ENCODE data around the gene PICALM. TPM values are rescaled to one million over a fixed set of nuclear protein-coding genes. Genes with fewer than 3 reads are reported as not detected.
A peak's percentile ranks its signal among the peaks of the same experiment; 100 is the strongest.

Gene PICALM
- total and polyA plus RNA-seq, 9 of the 15 experiments (the other 6 are each of a cell fraction or from before 2014, with no cell fraction given), result 41.3 to 990 (median 309) TPM

- TF ChIP-seq, protein P1, sequence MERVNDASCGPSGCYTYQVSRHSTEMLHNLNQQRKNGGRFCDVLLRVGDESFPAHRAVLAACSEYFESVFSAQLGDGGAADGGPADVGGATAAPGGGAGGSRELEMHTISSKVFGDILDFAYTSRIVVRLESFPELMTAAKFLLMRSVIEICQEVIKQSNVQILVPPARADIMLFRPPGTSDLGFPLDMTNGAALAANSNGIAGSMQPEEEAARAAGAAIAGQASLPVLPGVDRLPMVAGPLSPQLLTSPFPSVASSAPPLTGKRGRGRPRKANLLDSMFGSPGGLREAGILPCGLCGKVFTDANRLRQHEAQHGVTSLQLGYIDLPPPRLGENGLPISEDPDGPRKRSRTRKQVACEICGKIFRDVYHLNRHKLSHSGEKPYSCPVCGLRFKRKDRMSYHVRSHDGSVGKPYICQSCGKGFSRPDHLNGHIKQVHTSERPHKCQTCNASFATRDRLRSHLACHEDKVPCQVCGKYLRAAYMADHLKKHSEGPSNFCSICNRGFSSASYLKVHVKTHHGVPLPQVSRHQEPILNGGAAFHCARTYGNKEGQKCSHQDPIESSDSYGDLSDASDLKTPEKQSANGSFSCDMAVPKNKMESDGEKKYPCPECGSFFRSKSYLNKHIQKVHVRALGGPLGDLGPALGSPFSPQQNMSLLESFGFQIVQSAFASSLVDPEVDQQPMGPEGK (CRISPR knock-in tag; IDR thresholded peaks at IDR 0.05; ENCODE audit: borderline replicate concordance), result no peak
- no peak for TF ChIP-seq SMARCB1 (IDR thresholded peaks at IDR 0.05; ENCODE audit: insufficient read length, low read depth)
- TF ChIP-seq TBP (optimal IDR thresholded peaks at IDR 0.05; ENCODE audit: low read depth, low read length), result peak; percentile 40
- TF ChIP-seq POLR2H (tag; IDR thresholded peaks at IDR 0.05; ENCODE audit: low read depth), result peak; percentile 44
- no peak for TF ChIP-seq FOSL1 (tag; conservative IDR thresholded peaks at IDR 0.05)
- TF ChIP-seq CBX5 (IDR thresholded peaks at IDR 0.05; ENCODE audit: borderline replicate concordance, low read depth), result no peak
- no peak for TF ChIP-seq RNF2 (IDR thresholded peaks at IDR 0.05)
- no peak for TF ChIP-seq TFAM (CRISPR knock-in tag; conservative IDR thresholded peaks at IDR 0.05)
- TF ChIP-seq ZNF785 (CRISPR knock-in tag; IDR thresholded peaks at IDR 0.05), result no peak
- no peak for TF ChIP-seq YY1 (IDR thresholded peaks at IDR 0.05; ENCODE audit: borderline replicate concordance in 1 of 3, control insufficient read depth in 1 of 3, extremely low read depth in 1 of 3, insufficient read depth in 3 of 3, insufficient read length in 1 of 3, insufficient replicate concordance in 2 of 3, low read depth in 1 of 3, low read length in 2 of 3)
- TF ChIP-seq SRSF9 (IDR thresholded peaks at IDR 0.05; ENCODE audit: borderline replicate concordance, low read depth, low read length), result no peak
- TF ChIP-seq, protein P2, sequence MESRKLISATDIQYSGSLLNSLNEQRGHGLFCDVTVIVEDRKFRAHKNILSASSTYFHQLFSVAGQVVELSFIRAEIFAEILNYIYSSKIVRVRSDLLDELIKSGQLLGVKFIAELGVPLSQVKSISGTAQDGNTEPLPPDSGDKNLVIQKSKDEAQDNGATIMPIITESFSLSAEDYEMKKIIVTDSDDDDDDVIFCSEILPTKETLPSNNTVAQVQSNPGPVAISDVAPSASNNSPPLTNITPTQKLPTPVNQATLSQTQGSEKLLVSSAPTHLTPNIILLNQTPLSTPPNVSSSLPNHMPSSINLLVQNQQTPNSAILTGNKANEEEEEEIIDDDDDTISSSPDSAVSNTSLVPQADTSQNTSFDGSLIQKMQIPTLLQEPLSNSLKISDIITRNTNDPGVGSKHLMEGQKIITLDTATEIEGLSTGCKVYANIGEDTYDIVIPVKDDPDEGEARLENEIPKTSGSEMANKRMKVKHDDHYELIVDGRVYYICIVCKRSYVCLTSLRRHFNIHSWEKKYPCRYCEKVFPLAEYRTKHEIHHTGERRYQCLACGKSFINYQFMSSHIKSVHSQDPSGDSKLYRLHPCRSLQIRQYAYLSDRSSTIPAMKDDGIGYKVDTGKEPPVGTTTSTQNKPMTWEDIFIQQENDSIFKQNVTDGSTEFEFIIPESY (CRISPR knock-in tag; IDR thresholded peaks at IDR 0.05), result no peak
- peak; percentile 35 to 45; a peak in 2 of 4 replicates for TF ChIP-seq KDM1A (IDR thresholded peaks at IDR 0.05)
- no peak for TF ChIP-seq PHTF2 (CRISPR knock-in tag; IDR thresholded peaks at IDR 0.05)
- peak in 1 of 2 experiments; percentile 38; a peak in 1 of 4 replicates for TF ChIP-seq FOXK2 (conservative IDR thresholded peaks at IDR 0.05 in 1 of 2, IDR thresholded peaks at IDR 0.05 in 1 of 2; ENCODE audit: low read depth in 2 of 2)
- no peak for TF ChIP-seq CHD1 (IDR thresholded peaks at IDR 0.05; ENCODE audit: low read length)
- TF ChIP-seq SNAPC5 (CRISPR knock-in tag; IDR thresholded peaks at IDR 0.05), result no peak
- TF ChIP-seq, protein P3, sequence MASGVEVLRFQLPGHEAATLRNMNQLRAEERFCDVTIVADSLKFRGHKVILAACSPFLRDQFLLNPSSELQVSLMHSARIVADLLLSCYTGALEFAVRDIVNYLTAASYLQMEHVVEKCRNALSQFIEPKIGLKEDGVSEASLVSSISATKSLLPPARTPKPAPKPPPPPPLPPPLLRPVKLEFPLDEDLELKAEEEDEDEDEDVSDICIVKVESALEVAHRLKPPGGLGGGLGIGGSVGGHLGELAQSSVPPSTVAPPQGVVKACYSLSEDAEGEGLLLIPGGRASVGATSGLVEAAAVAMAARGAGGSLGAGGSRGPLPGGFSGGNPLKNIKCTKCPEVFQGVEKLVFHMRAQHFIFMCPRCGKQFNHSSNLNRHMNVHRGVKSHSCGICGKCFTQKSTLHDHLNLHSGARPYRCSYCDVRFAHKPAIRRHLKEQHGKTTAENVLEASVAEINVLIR (CRISPR knock-in tag; IDR thresholded peaks at IDR 0.05), result no peak
- no peak for TF ChIP-seq GABPB2 (CRISPR knock-in tag; conservative IDR thresholded peaks at IDR 0.05)
- TF ChIP-seq FUS (optimal IDR thresholded peaks at IDR 0.05; ENCODE audit: low read depth, low read length), result no peak
- TF ChIP-seq C11orf30 (IDR thresholded peaks at IDR 0.05; ENCODE audit: low read depth), result no peak
These were observed 40.2 kb upstream of the PICALM start (continued) for GRCh38 chr11:86108890-86109638.

Data from K562 (cell line).